H1 (cell line): ENCODE results near the gene ZIC1. TPM values are rescaled to one million over a fixed set of nuclear protein-coding genes. Genes with fewer than 3 reads are reported as not detected.

Source experiments
- CTCF ChIA-PET: fragments of 300-600 bp; sonication (Branson Sonifier 250); formaldehyde crosslinking; loops from one replicate; lab custom pipeline; 2021; ENCODE audit not compliant: partially characterized antibody; lab: Charles Lee
- POLR2A ChIA-PET: fragments of 300-600 bp; sonication (Branson Sonifier 250); formaldehyde crosslinking; loops from one replicate; lab custom pipeline; 2021; ENCODE audit warnings: inconsistent platforms; ENCODE audit not compliant: partially characterized antibody; lab: Charles Lee
- DNase-seq, 2 experiments: peaks; one replicate each; pipeline versions ENCODE4 v3.0.0 to v3.0.0-alpha.2; 2010 to 2022; ENCODE audit warnings: low spot score in 2 of 2, low read depth in 1 of 2, mixed read lengths in 1 of 2
- FAIRE-seq: peaks from 2 replicates; lab custom pipeline; 2011; peaks lifted over from hg19 to GRCh38; lab: Jason Lieb, UNC
- H2AFZ ChIP-seq: 2 replicates; pipeline ENCODE4 v1.8.1; 2012; ENCODE audit warnings: low read length, inconsistent platforms
- H2AK5ac ChIP-seq: 2 replicates; pipeline ENCODE4 v1.6.1; 2013; ENCODE audit warnings: low read depth, low read length
- H2BK120ac ChIP-seq: replicated peaks from 2 replicates; pipeline ENCODE3; 2013; ENCODE audit warnings: low read depth, low read length, inconsistent platforms
- H2BK12ac ChIP-seq: 2 replicates; pipeline ENCODE4 v1.6.1; 2013; ENCODE audit warnings: low read depth, low read length
- H2BK15ac ChIP-seq: 2 replicates; pipeline ENCODE4 v1.6.1; 2013; ENCODE audit warnings: low read length
- H2BK20ac ChIP-seq: 2 replicates; pipeline ENCODE4 v1.6.1; 2013; ENCODE audit warnings: low read length
- H2BK5ac ChIP-seq: 2 replicates; pipeline ENCODE4 v1.6.1; 2013; ENCODE audit warnings: low read depth, low read length
- H3K14ac ChIP-seq: 2 replicates; pipeline ENCODE4 v1.6.1; 2013; ENCODE audit warnings: inconsistent platforms; ENCODE audit not compliant: insufficient read length
- H3K18ac ChIP-seq: 2 replicates; pipeline ENCODE4 v1.6.1; 2013; ENCODE audit warnings: low read length; ENCODE audit errors: extremely low read depth
- H3K23ac ChIP-seq: 2 replicates; pipeline ENCODE4 v1.6.1; 2013; ENCODE audit warnings: inconsistent platforms; ENCODE audit not compliant: insufficient read length
- H3K23me2 ChIP-seq: 2 replicates; pipeline ENCODE4 v1.6.1; 2013; ENCODE audit warnings: low read depth, low read length
- H3K27ac ChIP-seq: 2 replicates; pipeline ENCODE4 v1.6.1; 2011; ENCODE audit warnings: low read depth, low read length, inconsistent platforms
- H3K27me3 ChIP-seq, 4 experiments: replicated peaks in 1 of 4; 1 replicate in 1 of 4; 2 replicates in 3 of 4; pipeline versions ENCODE4 v1.6.1 to v1.8.1; 2011 to 2013; ENCODE audit warnings: low read length in 3 of 4, mild to moderate bottlenecking in 3 of 4, inconsistent platforms in 2 of 4, mixed read lengths in 2 of 4, moderate library complexity in 1 of 4; ENCODE audit not compliant: control insufficient read depth in 3 of 4, insufficient read depth in 3 of 4; ENCODE audit errors: extremely low read depth in 1 of 4
- H3K36me3 ChIP-seq, 4 experiments: 2 replicates each; pipeline versions ENCODE4 v1.6.1 to v1.8.1; 2011 to 2013; ENCODE audit warnings: mild to moderate bottlenecking in 4 of 4, low read length in 3 of 4, moderate library complexity in 2 of 4, control low read depth in 1 of 4, inconsistent platforms in 1 of 4; ENCODE audit not compliant: insufficient read depth in 4 of 4, control insufficient read depth in 2 of 4
- H3K4ac ChIP-seq: replicated peaks from 2 replicates; pipeline ENCODE3; 2013; ENCODE audit warnings: low read length, low read depth, mixed read lengths, inconsistent platforms; ENCODE audit not compliant: insufficient read length
- H3K4me1 ChIP-seq, 4 experiments: replicated peaks in 1 of 4; 1 replicate in 1 of 4; 2 replicates in 3 of 4; pipeline versions ENCODE4 v1.6.1 to v1.8.1; 2011 to 2013; ENCODE audit warnings: low read length in 3 of 4, inconsistent platforms in 2 of 4, mixed read lengths in 1 of 4; ENCODE audit not compliant: insufficient read depth in 4 of 4, control insufficient read depth in 3 of 4
- H3K4me2 ChIP-seq, 2 experiments: 2 replicates each; pipeline versions ENCODE4 v1.6.1 to v1.8.1; 2011 to 2013; ENCODE audit warnings: low read depth in 2 of 2, low read length in 2 of 2, control low read depth in 1 of 2, inconsistent platforms in 1 of 2, mild to moderate bottlenecking in 1 of 2; ENCODE audit not compliant: insufficient read depth in 1 of 2
- H3K4me3 ChIP-seq, 4 experiments: fragments of 200-600, 300-600 bp in 1 of 4; sonication (generic), shearing (Covaris generic), sonication (Bioruptor Twin) in 1 of 4; 2 replicates each; pipeline versions ENCODE4 v1.5.1 to v1.8.1; 2011 to 2016; ENCODE audit warnings: low read length in 4 of 4, low read depth in 3 of 4, control low read depth in 2 of 4, inconsistent platforms in 2 of 4, mild to moderate bottlenecking in 2 of 4, mixed read lengths in 1 of 4, moderate library complexity in 1 of 4; ENCODE audit not compliant: insufficient read depth in 2 of 4; ENCODE audit errors: extremely low read depth in 1 of 4
- H3K56ac ChIP-seq: replicated peaks from 2 replicates; pipeline ENCODE3; 2013; ENCODE audit warnings: low read depth, mild to moderate bottlenecking, mixed read lengths, low read length, inconsistent platforms; ENCODE audit not compliant: insufficient read length
- H3K79me1 ChIP-seq: 2 replicates; pipeline ENCODE4 v1.6.1; 2013; ENCODE audit warnings: low read depth, low read length, control low read depth
- H3K79me2 ChIP-seq, 2 experiments: 2 replicates each; pipeline versions ENCODE4 v1.6.1 to v1.8.1; 2012 to 2013; ENCODE audit warnings: low read length in 2 of 2, mild to moderate bottlenecking in 2 of 2, inconsistent platforms in 1 of 2; ENCODE audit not compliant: insufficient read depth in 2 of 2, control insufficient read depth in 1 of 2
- H3K9ac ChIP-seq, 4 experiments: replicated peaks in 1 of 4; 1 replicate in 1 of 4; 2 replicates in 3 of 4; pipeline versions ENCODE4 v1.6.1 to v1.8.1; 2011 to 2013; ENCODE audit warnings: low read depth in 3 of 4, low read length in 3 of 4, control low read depth in 2 of 4, mild to moderate bottlenecking in 2 of 4, moderate library complexity in 2 of 4, inconsistent platforms in 1 of 4; ENCODE audit errors: extremely low read depth in 1 of 4
- H3K9me3 ChIP-seq, 2 experiments: 2 replicates each; pipeline versions ENCODE4 v1.6.1 to v1.8.1; 2012 to 2013; ENCODE audit warnings: mild to moderate bottlenecking in 2 of 2, moderate library complexity in 2 of 2, control low read depth in 1 of 2, inconsistent platforms in 1 of 2, low read depth in 1 of 2, low read length in 1 of 2, mixed read lengths in 1 of 2; ENCODE audit not compliant: insufficient read depth in 2 of 2
- H4K20me1 ChIP-seq, 2 experiments: replicated peaks in 1 of 2; 2 replicates each; pipeline versions ENCODE3 to v1.8.1; 2011 to 2013; ENCODE audit warnings: inconsistent platforms in 2 of 2, low read length in 2 of 2, mild to moderate bottlenecking in 1 of 2; ENCODE audit not compliant: insufficient read depth in 2 of 2, control insufficient read depth in 1 of 2
- H4K5ac ChIP-seq: 2 replicates; pipeline ENCODE4 v1.6.1; 2013; ENCODE audit warnings: low read length, low read depth, mixed read lengths, inconsistent platforms; ENCODE audit not compliant: insufficient read length
- H4K8ac ChIP-seq: 2 replicates; pipeline ENCODE4 v1.8.0; 2013; ENCODE audit warnings: mild to moderate bottlenecking, moderate library complexity, low read length, inconsistent platforms; ENCODE audit not compliant: insufficient read depth; ENCODE audit errors: extremely low read depth
- H4K91ac ChIP-seq: replicated peaks from 2 replicates; pipeline ENCODE3; 2013; ENCODE audit warnings: low read length, mixed read lengths, inconsistent platforms; ENCODE audit not compliant: insufficient read length
- CHD1 ChIP-seq: IDR thresholded peaks from 2 replicates; pipeline ENCODE4 v1.6.1; 2012; ENCODE audit warnings: low read depth, low read length, improper control_type of control experiment
- KDM5A ChIP-seq: fragments of 200-600 bp; IDR thresholded peaks from 2 replicates; pipeline ENCODE4 v1.7.1; 2012; ENCODE audit warnings: mild to moderate bottlenecking, low read length, inconsistent platforms, mixed read lengths
- MAFK ChIP-seq: IDR thresholded peaks from 2 replicates; pipeline ENCODE4 v1.6.1; 2012; ENCODE audit warnings: low read depth, mild to moderate bottlenecking, improper control_type of control experiment, low read length
- SIX5 ChIP-seq: IDR thresholded peaks from 2 replicates; pipeline ENCODE4 v1.6.1; 2011; ENCODE audit warnings: mild to moderate bottlenecking, low read depth, low read length
- SUZ12 ChIP-seq: fragments of 200-600 bp; sonication (generic); IDR thresholded peaks from 2 replicates; pipeline ENCODE4 v1.6.1; 2012; ENCODE audit warnings: mild to moderate bottlenecking, inconsistent platforms, low read length, moderate library complexity, mixed read lengths
- WGBS, 2 experiments: shearing (Covaris generic) in 1 of 2; methylation state at CpG; one replicate each; pipeline versions ENCODE4 v1.1.6 to v1.1.7; 2013 to 2015; ENCODE audit warnings: low lambda C conversion rate in 2 of 2, mixed read lengths in 2 of 2, inconsistent platforms in 1 of 2, low coverage in 1 of 2, missing lambda C conversion rate in 1 of 2; ENCODE audit not compliant: insufficient replicate concordance in 2 of 2, insufficient coverage in 1 of 2, insufficient read length in 1 of 2; ENCODE audit errors: extremely low coverage in 1 of 2, missing lambda C conversion rate in 1 of 2; 5-methylcytosine and 5-hydroxymethylcytosine counted together
- polyA plus RNA-seq, 7 experiments: library from polyadenylated mRNA; depleted of rRNA in 3 of 7; stranded (reverse) in 5 of 7; unstranded in 2 of 7; fragments of >200 nt in 5 of 7; fragments of 200-250 nt in 2 of 7; gene quantifications; 1 replicate in 5 of 7; 2 replicates in 1 of 7; 4 replicates in 1 of 7; pipeline versions ENCODE4 v1.2.1 to v1.2.3, GENCODE V29; 2011 to 2013; ENCODE audit warnings: missing spikeins in 2 of 7, mixed read lengths in 2 of 7
- total RNA-seq: library from RNA; stranded (reverse); fragmentation: NEBNext Ultra II Directional; extraction: Animal tissue kit (Norgen Biotek cat#: 25700); gene quantifications from 2 replicates; pipeline ENCODE4 v1.2.1, GENCODE V29; 2021
- TF ChIP-seq, protein P1 (sequence below): IDR thresholded peaks from 2 replicates; pipeline ENCODE4 v1.6.1; 2012; ENCODE audit warnings: inconsistent platforms

The ZIC1 gene
- total and polyA plus RNA-seq, 2 of the 8 experiments (the other 6 are each of a cell fraction or from before 2014, with no cell fraction given): 0.80 to 2.2 TPM

DNA sequence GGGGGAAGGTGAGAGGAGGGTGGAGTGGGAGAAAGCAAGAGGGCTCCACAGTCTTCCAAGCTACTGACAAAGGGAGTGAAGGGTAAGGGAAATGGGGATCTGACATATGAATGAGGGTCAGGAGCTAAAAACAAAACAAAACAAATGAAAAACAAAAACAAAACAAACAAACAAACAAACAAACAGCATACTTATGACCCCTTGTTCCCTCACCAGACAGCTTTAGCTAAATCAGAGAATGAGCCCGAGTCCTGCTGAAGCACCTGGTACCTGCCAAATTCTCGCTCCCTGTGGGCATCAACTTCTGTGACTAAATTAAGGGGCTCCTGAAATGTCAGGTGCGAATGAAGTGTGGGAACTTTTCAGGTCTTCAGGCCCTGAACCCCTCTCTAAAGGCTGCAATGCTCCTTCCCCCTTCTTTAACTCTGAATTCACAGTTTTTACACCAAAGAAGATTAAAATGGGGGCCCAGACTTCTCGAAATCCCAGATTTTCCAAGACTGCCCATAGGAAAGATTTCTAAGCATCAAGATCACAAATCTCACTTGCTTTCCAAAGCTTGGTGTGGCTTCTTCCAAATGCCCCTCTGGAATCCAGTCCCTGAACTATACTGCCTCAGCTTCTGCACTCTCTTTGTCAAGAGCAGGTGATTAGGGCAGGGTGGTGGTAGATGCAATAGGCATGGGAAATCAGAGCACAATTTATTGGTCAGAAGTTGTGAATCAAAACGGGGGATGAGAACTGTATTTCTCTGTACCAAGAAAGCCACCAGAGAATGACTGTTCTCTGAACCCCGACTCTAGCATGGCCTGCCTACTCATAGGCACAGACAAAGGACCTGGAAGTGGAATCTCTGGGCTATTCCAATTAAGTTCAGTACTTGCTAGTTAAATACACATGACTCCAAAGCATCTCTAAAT, 43.7 kb upstream of the ZIC1 start:
- H3K4me1 ChIP-seq: peaks cover 5 to 17% (median 11%) of the 10 kb centered on the region in 4 experiments
- CTCF ChIA-PET: interaction anchor here (0.7 to 1.7 kb wide), 6 partner anchors 12 to 49 kb away, joined by 3 to 5 read pairs (median 3); no protein-coding TSS in a partner anchor

More for the DNA sequence above, 43.7 kb upstream of the ZIC1 start:
- TF ChIP-seq KDM5A (no peak), SUZ12 (0 out of 2 replicates have a peak, but pooled peaks have one; percentile 12), MAFK (no peak), SIX5 (no peak), CHD1 (no peak)
- TF ChIP-seq, protein P1, sequence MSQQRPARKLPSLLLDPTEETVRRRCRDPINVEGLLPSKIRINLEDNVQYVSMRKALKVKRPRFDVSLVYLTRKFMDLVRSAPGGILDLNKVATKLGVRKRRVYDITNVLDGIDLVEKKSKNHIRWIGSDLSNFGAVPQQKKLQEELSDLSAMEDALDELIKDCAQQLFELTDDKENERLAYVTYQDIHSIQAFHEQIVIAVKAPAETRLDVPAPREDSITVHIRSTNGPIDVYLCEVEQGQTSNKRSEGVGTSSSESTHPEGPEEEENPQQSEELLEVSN: no peak
- no peak overlapping the region for H3K9ac ChIP-seq
- H2AK5ac ChIP-seq: no peak overlapping the region
- no peak overlapping the region for H3K18ac ChIP-seq
- H4K5ac ChIP-seq: no peak overlapping the region
- peaks cover 42 to 75% (median 67%) of the 10 kb centered on the region in 4 experiments for H3K27me3 ChIP-seq
- POLR2A ChIA-PET: no interaction called here
- H2AFZ ChIP-seq: no peak overlapping the region
- peaks cover 0 to 1% (median 0%) of the 10 kb centered on the region in 4 experiments; a peak in 1 of 8 replicates for H3K36me3 ChIP-seq
- FAIRE-seq (no peak), DNase-seq (no peak)
- no peak overlapping the region for H2BK5ac ChIP-seq
- no peak overlapping the region for H3K14ac ChIP-seq
- no peak overlapping the region for H4K91ac ChIP-seq
- no peak overlapping the region for H3K23ac ChIP-seq
- H2BK12ac ChIP-seq: 0 out of 2 replicates have a peak overlapping the region, but pooled peaks have one; percentile 12
- H3K27ac ChIP-seq: no peak overlapping the region
- peaks cover 0 to 3% of the 10 kb centered on the region in 2 experiments for H4K20me1 ChIP-seq
- H3K79me2 ChIP-seq: no peaks in the 10 kb centered on the region
- H4K8ac ChIP-seq: no peak overlapping the region
- H3K4ac ChIP-seq: no peak overlapping the region
- H3K79me1 ChIP-seq: no peaks in the 10 kb centered on the region
- peaks cover 3% of the 10 kb centered on the region; the same call in 1 of the 2 replicates for H3K23me2 ChIP-seq
- no peak overlapping the region for H3K4me2 ChIP-seq
- no peak overlapping the region for H3K56ac ChIP-seq
- H2BK120ac ChIP-seq: no peak overlapping the region
- no peak overlapping the region for H2BK15ac ChIP-seq
- H3K4me3 ChIP-seq: no peak overlapping the region
- no peaks in the 10 kb centered on the region for H3K9me3 ChIP-seq
- H2BK20ac ChIP-seq: no peak overlapping the region
- 75% methylated on average over 6 of the region's 6 CpGs; no CpG with 5 or more reads in 1 of the 2 experiments for WGBS, 2 experiments
